Measurements from ENCODE around the gene NFXL1. TPM values are rescaled to one million over a fixed set of nuclear protein-coding genes. Genes with fewer than 3 reads are reported as not detected.

NFXL1 gene
- total RNA-seq, 1 donor: 7.1 TPM

- no peak for DNase-seq (ENCODE audit: low read depth)
- H3K4me3 ChIP-seq (ENCODE audit: low read depth, low read length): no peak overlapping the region
- no peak for TF ChIP-seq CTCF (IDR thresholded peaks at IDR 0.05; ENCODE audit: insufficient read depth, low read length)
Observed at GRCh38 chr4:47848041-47848440, 66.3 kb downstream of the NFXL1 start.

- TF ChIP-seq CTCF (IDR thresholded peaks at IDR 0.05; ENCODE audit: insufficient read depth, low read length): no peak
- H3K4me3 ChIP-seq (ENCODE audit: low read depth, low read length): no peak overlapping the region
- no peak for DNase-seq (ENCODE audit: low read depth)
Observed at GRCh38 chr4:47842985-47843384, 71.4 kb downstream of the NFXL1 start.

- no peak for DNase-seq (ENCODE audit: low read depth)
- H3K4me3 ChIP-seq (ENCODE audit: low read depth, low read length): no peak overlapping the region
- no peak for TF ChIP-seq CTCF (IDR thresholded peaks at IDR 0.05; ENCODE audit: insufficient read depth, low read length)
Observed at GRCh38 chr4:47840291-47840690, 74.1 kb downstream of the NFXL1 start.

- peak; percentile 52 for TF ChIP-seq CTCF (IDR thresholded peaks at IDR 0.05; ENCODE audit: insufficient read depth, low read length)
- no peak overlapping the region for H3K4me3 ChIP-seq (ENCODE audit: low read depth, low read length)
- DNase-seq (ENCODE audit: low read depth): peak; percentile 68
Observed at GRCh38 chr4:47839259-47839658, 75.1 kb downstream of the NFXL1 start.

- H3K4me3 ChIP-seq (ENCODE audit: low read depth, low read length): no peak overlapping the region
- no peak for TF ChIP-seq CTCF (IDR thresholded peaks at IDR 0.05; ENCODE audit: insufficient read depth, low read length)
- DNase-seq (ENCODE audit: low read depth): no peak
Observed at GRCh38 chr4:47838445-47838844, 75.9 kb downstream of the NFXL1 start.

- TF ChIP-seq CTCF (IDR thresholded peaks at IDR 0.05; ENCODE audit: insufficient read depth, low read length): no peak
- peak within 1 kb of the TSS; percentile 67 for H3K4me3 ChIP-seq (ENCODE audit: low read depth, low read length)
- DNase-seq (ENCODE audit: low read depth): no peak
Observed at GRCh38 chr4:47837908-47838294, 76.5 kb downstream of the NFXL1 start, which contains the start of gene CORIN. Gene CORIN (minus strand): TSS chr4:47838067. CDS start chr4:47837949, 118 bp downstream.
